Osteocyte (in vitro differentiated cells): ENCODE measurements around the gene SLC35F3. TPM values are rescaled to one million over a fixed set of nuclear protein-coding genes. Genes with fewer than 3 reads are reported as not detected.
A peak's percentile ranks its signal among the peaks of the same experiment; 100 is the strongest.

Source experiments
- DNase-seq: peaks from one replicate; pipeline ENCODE4 v3.0.0; 2021; ENCODE audit warnings: mixed read lengths; ENCODE audit not compliant: unreplicated experiment; ENCODE audit errors: extremely low spot score
- H3K27ac Mint-ChIP-seq: one replicate; pipeline ENCODE4 v1.8.0; 2021; ENCODE audit warnings: mild to moderate bottlenecking, mixed read lengths; ENCODE audit not compliant: unreplicated experiment
- H3K27me3 Mint-ChIP-seq: one replicate; pipeline ENCODE4 v1.8.0; 2021; ENCODE audit warnings: mixed read lengths; ENCODE audit not compliant: unreplicated experiment
- H3K36me3 Mint-ChIP-seq: one replicate; pipeline ENCODE4 v1.8.0; 2021; ENCODE audit warnings: mixed read lengths; ENCODE audit not compliant: unreplicated experiment
- H3K4me1 Mint-ChIP-seq: one replicate; pipeline ENCODE4 v1.8.0; 2021; ENCODE audit warnings: mixed read lengths; ENCODE audit not compliant: unreplicated experiment
- H3K4me3 Mint-ChIP-seq: one replicate; pipeline ENCODE4 v1.8.0; 2021; ENCODE audit warnings: mild to moderate bottlenecking, moderate library complexity, mixed read lengths; ENCODE audit not compliant: unreplicated experiment
- H3K9me3 Mint-ChIP-seq: one replicate; pipeline ENCODE4 v1.8.0; 2021; ENCODE audit warnings: mixed read lengths; ENCODE audit not compliant: unreplicated experiment
- microRNA-seq: library from miRNA; unstranded; fragments of <30 nt; microRNA quantifications from one replicate; pipeline ENCODE4 v1.1.0, GENCODE V29; 2020; ENCODE audit not compliant: unreplicated experiment
- total RNA-seq: library from RNA; stranded (reverse); gene quantifications from 2 replicates; pipeline ENCODE4 v1.2.1, GENCODE V29; 2021
- TF ChIP-seq, protein P1 (sequence below): fragments of 200-600 bp; sonication (generic); IDR thresholded peaks from 2 replicates; pipeline ENCODE4 v1.5.0; 2021; ENCODE audit warnings: antibody characterized with exemption, mild to moderate bottlenecking, moderate library complexity

SLC35F3 gene
- total RNA-seq, 1 donor from 2014 or later: not detected

GRCh38 chr1:234371414-234371813, 466.9 kb downstream of the SLC35F3 start:
- peaks cover 6% of the 10 kb centered on the region for H3K36me3 Mint-ChIP-seq
- no peaks in the 10 kb centered on the region for H3K9me3 Mint-ChIP-seq
- no peak for DNase-seq
- H3K27ac Mint-ChIP-seq: no peak overlapping the region
- TF ChIP-seq, protein P1, sequence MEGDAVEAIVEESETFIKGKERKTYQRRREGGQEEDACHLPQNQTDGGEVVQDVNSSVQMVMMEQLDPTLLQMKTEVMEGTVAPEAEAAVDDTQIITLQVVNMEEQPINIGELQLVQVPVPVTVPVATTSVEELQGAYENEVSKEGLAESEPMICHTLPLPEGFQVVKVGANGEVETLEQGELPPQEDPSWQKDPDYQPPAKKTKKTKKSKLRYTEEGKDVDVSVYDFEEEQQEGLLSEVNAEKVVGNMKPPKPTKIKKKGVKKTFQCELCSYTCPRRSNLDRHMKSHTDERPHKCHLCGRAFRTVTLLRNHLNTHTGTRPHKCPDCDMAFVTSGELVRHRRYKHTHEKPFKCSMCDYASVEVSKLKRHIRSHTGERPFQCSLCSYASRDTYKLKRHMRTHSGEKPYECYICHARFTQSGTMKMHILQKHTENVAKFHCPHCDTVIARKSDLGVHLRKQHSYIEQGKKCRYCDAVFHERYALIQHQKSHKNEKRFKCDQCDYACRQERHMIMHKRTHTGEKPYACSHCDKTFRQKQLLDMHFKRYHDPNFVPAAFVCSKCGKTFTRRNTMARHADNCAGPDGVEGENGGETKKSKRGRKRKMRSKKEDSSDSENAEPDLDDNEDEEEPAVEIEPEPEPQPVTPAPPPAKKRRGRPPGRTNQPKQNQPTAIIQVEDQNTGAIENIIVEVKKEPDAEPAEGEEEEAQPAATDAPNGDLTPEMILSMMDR: no peak
- H3K27me3 Mint-ChIP-seq: peaks cover 2% of the 10 kb centered on the region
- H3K4me1 Mint-ChIP-seq: peaks cover 22% of the 10 kb centered on the region
- H3K4me3 Mint-ChIP-seq: no peak overlapping the region

GRCh38 chr1:234372011-234372757, 467.7 kb downstream of the SLC35F3 start:
- Mint-ChIP-seq H3K27ac (peak overlapping the region; percentile 100), H3K4me3 (peak overlapping the region; percentile 98), H3K27me3 (peaks cover 2% of the 10 kb centered on the region), H3K9me3 (no peaks in the 10 kb centered on the region), H3K36me3 (peaks cover 10% of the 10 kb centered on the region), H3K4me1 (peaks cover 22% of the 10 kb centered on the region)
- TF ChIP-seq, protein P1: no peak
- no peak for DNase-seq

DNA sequence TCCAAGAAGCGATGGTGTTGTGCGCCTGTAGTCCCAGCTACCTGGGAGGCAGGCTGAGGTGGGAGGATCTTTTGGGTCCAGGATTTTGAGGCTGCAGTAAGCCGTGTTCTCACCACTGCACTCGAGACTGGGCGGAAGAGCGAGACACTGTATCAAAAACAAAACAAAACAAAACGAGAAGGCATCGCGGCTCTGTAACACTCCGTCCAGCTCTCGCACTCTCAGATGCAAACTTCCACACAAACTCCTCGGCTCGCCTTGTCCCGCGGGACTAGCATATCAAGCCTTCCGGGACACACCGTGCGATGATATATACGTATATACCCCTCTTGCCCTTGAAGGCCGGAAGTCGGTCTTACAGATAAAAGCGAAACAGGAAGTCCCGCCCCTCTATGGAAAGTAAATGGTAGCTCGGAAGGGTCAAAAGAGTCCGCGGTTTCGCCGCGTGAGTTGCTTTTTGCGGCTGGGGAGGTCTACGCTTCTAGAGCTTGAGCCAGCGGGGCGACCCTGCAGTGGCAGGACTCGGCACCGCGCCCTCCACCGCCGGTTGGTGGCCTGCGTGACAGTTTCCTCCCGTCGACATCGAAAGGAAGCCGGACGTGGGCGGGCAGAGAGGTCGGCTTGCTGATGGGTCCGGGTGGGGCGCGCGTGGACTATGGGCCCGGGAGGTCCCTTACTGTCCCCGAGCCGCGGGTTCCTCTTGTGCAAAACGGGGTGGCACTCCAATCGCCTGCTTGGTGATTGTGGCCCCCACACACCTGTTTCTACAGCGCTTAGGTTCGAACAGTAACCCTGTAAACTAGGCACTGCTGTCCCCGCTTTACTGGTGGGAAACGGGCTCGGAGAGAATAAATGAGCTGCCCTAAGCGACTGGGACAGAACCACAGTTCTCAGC, 468.8 kb downstream of the SLC35F3 start, which contains the start of gene COA6:
Gene COA6 (plus strand): TSS at position 393 of the 895 bp plus-strand sequence. CDS start 11 bp downstream, at position 404.
- peaks cover 19% of the 10 kb centered on the region for H3K36me3 Mint-ChIP-seq
- H3K27me3 Mint-ChIP-seq: peaks cover under 1% of the 10 kb centered on the region
- H3K4me3 Mint-ChIP-seq: peak within 1 kb of the TSS; percentile 98
- peaks cover 22% of the 10 kb centered on the region for H3K4me1 Mint-ChIP-seq
- H3K9me3 Mint-ChIP-seq: no peaks in the 10 kb centered on the region
- DNase-seq: peak; percentile 93
- TF ChIP-seq, protein P1: no peak
- peak within 1 kb of the TSS; percentile 100 for H3K27ac Mint-ChIP-seq

GRCh38 chr1:234373959-234374254, 469.4 kb downstream of the SLC35F3 start:
- Mint-ChIP-seq H3K4me1 (peaks cover 22% of the 10 kb centered on the region), H3K27ac (peak overlapping the region; percentile 100), H3K9me3 (no peaks in the 10 kb centered on the region), H3K36me3 (peaks cover 22% of the 10 kb centered on the region), H3K4me3 (peak overlapping the region; percentile 98), H3K27me3 (no peaks in the 10 kb centered on the region)
- TF ChIP-seq, protein P1: no peak
- DNase-seq: no peak

Small RNAs within 50 kb of the gene (microRNA-seq; reads per million reads assigned to microRNA genes)
- gene MIR4671: not detected
